ENCODE measurements around the gene AMN1.

- TF ChIP-seq CTCF (conservative IDR thresholded peaks at IDR 0.05; ENCODE audit: low read length) (no peak), EZH2phosphoT487 (IDR thresholded peaks at IDR 0.05; ENCODE audit: borderline replicate concordance) (no peak)
These were observed 418 bp downstream of the AMN1 start for GRCh38 chr12:31728289-31728916.

Data from Loucy (cell line).